Kidney glomerular epithelial cell (primary cell): ENCODE measurements around the gene RNF224.
"Not testable (repeated sequence)": the region's sequence is repeated elsewhere in the genome, so short reads cannot be mapped to it uniquely, and the experiment has no call there.

Experiments
- DNase-seq: peaks from one replicate; lab custom pipeline; 2025; lab: John Stamatoyannopoulos, UW

RNF224 gene

DNA sequence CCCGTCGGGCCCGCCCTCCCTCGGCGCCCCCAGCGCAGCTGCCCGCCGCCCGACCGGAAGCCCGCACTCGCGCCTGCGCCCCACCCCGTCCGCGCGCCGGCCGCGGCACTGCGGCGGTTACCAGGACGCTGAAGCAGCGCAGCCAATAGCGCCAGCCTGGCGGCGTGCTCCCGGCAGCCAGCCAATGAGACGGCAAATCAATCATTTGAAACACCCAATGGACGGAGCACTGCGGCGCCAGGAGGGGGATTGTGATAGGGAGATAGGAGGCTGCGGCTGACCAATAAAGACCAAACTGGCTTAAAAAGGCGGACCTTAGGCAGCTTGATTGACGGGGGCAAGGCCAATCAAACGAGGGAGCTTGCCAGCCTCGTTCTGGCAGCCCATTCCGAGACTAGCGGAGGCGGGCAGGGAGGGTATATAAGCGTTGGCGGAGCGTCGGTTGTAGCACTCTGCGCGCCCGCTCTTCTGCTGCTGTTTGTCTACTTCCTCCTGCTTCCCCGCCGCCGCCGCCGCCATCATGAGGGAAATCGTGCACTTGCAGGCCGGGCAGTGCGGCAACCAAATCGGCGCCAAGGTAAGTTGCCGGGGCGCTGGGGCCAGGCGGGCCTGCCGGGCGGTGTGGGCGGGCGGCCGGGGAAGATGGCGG lies 13.7 kb downstream of the RNF224 start, which contains the start of gene TUBB4B:
Gene TUBB4B (plus strand): TSS at position 447 of the 649 bp plus-strand sequence. CDS start 74 bp downstream, at position 521.
- DNase-seq: peak; percentile 100

GRCh38 chr9:137241490-137242268 lies 14.4 kb downstream of the RNF224 start:
- DNase-seq: no peak

DNA sequence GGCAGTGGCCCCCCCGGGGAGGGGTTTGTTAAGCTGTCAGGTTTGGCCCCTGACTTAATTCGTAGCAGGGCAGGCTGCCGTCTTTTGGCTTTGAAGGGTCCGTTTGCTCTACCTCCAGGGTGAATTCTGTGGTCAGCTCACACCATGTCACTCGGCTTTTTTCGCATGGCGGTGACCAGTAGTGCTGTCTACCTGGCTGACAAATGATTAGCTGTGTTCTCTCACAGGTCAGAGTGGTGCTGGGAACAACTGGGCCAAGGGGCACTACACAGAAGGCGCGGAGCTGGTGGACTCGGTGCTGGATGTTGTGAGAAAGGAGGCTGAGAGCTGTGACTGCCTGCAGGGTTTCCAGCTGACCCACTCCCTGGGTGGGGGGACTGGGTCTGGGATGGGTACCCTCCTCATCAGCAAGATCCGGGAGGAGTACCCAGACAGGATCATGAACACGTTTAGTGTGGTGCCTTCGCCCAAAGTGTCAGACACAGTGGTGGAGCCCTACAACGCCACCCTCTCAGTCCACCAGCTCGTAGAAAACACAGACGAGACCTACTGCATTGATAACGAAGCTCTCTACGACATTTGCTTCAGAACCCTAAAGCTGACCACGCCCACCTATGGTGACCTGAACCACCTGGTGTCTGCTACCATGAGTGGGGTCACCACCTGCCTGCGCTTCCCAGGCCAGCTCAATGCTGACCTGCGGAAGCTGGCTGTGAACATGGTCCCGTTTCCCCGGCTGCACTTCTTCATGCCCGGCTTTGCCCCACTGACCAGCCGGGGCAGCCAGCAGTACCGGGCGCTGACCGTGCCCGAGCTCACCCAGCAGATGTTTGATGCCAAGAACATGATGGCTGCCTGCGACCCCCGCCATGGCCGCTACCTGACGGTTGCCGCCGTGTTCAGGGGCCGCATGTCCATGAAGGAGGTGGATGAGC lies 15.2 kb downstream of the RNF224 start:
- no peak for DNase-seq

- DNase-seq: not testable (repeated sequence)
These were observed 15.9 kb downstream of the RNF224 start for GRCh38 chr9:137243266-137243625.

GRCh38 chr9:137243626-137244485 lies 16.6 kb downstream of the RNF224 start:
- DNase-seq: no peak

GRCh38 chr9:137244486-137245449 lies 17.5 kb downstream of the RNF224 start:
- no peak for DNase-seq

DNA sequence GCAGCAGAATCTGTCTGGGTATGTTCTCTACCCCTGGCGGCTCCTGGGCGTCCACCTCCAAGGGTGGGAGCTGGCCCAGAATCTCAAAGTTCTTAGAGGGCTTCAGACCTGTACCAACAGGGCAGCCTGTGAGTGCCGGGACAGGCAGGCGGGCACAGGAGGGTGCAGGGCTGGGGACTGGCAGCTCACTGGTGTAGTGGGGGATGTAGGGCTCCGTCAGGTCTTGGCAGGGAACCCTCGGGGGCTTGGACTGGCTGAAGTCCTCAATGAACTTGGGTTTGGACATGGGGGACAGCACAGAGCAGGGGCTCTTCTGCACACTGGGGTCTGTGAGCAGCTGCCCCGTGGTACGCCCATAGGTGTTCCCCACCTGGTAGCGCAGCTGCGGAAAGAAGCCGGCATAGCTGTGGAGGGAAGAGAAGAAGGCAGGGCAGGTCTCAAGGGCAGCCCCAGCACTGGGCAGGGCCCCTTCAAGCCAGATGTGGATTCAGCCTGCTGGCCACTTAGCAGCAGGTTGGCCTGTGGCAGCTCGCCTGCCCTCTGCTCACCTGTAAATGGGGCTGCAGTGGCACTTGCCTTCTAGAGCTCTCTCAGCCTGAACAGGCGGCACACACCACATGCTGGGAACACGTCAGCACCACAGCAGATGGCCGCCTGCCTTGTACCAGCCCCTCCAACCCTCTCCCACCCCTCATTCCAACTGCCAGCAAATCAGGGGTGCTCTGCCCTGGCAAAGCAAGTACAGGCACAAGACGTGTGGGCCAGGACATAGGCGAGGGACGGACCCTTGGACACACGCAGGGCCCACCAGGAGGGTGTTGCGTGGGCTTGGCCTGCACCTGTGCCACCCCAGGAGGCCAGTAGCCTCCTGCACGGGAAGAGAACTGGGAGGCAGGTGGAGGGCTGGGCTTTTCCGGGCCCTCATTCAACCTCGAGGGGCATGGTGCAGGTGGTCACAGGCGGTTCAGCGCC lies 18.4 kb downstream of the RNF224 start:
- no peak for DNase-seq

DNA sequence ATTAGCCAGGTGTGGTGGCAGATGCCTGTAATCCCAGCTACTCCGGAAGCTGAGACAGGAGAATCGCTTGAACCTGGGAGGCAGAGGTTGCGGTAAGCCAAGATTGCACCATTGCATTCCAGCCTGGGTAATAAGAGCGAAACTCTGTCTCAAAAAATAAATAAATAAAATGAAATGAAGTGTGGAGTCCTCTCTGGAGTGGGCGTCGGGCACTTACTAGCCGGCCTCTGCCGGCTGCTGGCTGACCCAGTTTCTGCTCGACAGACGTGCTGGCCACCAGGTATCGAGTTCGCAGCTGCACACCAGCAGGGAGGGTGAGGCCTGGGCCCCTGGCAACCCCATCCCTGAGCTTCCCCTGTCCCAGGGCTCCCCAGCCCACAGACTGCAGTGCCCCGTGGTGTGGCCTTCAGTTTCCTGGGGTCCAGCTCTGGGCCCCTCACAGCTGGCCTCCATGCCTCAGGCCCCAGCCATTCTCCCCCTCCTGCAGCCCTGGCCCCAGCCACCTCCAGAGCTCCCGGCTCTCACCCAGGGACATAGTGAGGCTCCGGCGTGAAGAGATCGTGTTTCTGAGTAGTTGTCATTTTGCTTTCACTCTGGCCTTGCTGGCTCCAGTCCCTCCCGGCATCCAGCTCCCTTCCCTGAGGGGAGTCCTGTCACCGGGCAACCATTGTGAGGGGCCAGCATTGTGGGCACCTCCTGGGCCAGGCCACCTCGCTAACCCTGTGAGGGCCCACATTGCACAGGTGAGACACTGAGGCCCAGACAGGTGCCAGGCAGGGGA lies 20.0 kb downstream of the RNF224 start:
- no peak for DNase-seq

DNA sequence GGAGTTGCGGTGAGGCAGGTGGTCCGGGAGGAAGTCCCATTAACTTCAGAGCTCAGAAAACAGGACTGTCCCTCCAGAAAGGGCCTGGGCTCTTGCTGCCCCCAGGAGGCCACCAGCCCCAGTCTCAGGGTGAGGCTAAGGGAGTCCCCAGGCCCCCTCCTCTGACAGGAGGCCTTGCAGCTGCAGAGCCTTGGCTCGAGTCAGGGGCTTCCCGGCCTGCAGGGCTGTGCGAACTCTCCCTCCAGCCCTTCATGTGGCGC lies 20.5 kb downstream of the RNF224 start:
- no peak for DNase-seq

DNA sequence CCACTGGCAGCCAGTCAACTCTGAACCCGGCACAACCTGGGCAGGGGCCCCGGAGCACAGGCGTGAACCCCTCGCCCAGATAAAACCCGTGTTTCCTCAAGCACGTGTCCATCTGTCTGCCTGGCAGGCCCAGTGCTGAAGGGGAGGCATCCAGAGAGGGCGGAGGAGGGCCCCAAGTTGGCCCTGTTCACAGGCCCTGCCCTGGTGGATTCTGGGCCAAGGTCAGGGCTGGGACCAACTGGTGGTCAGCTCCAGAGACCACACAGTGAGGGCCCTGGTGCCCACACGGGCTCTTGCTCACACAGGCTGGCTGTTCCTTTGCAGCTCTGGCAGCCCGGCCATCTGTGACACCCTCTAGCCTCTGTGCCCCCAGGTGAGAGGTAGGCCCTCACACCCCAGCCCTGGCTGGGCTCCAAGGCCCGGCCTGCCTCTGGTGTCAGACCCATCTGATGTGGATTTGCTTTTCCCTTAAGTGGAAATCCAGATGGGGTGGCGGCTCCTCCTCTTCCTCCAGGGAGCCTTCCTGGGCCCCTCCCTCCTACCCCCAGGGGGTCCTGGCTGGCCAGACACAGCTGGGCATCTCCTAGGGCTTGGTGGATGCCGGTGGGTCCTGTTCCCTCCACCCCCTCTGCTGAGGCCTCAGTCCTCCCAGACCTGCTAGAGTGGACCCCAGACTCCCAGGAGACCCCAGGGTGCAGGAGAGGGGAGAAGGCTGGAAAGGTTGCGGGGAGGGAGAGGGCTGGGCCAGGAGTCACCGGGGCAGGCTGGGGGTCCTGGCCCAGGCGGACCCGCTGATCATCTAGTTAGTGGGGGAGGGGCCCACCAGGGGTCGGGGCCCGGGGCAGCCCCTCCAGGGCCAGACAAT lies 23.3 kb downstream of the RNF224 start:
- no peak for DNase-seq

GRCh38 chr9:137251194-137251461 lies 23.8 kb downstream of the RNF224 start, which contains the start of gene STPG3:
TSS of gene STPG3 (plus strand) at chr9:137251286. CDS start at chr9:137251287, 1 bp downstream.
- no peak for DNase-seq

DNA sequence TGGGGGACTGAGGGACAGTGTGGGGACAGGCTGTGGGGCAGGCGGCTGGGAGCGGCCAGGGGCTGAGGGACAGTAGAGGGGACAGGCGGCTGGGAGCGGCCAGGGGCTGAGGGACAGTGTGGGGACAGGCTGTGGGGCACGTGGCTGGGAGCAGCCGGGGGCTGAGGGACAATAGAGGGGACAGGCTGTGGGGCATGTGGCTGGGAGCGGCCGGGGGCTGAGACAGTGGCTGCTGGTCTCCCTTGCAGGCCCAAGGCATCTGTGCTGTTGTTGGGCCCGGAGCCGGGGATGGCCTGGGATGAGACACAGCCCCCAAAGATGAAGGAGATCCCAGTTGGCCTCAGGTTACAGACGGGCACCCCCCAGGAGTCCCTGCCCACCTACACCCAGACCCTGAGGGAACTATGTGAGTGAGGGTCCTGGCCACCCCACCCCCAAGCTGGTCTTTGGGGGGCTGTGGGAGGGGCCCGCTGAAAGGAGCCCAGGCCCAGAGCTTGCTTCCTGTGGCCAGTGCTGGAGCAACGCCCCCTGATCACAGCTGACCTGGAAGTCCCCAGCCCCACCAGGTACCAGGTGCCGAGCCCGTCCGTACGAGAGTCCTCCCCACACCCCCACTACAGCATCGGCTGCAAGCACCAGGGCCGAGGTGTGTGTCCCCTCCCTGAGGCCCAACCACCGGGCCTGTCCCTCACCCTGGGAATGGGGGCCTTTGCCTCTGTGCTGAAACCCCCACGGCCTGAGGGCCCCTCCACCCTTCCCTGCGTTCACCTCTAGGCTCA lies 24.4 kb downstream of the RNF224 start:
- no peak for DNase-seq

DNA sequence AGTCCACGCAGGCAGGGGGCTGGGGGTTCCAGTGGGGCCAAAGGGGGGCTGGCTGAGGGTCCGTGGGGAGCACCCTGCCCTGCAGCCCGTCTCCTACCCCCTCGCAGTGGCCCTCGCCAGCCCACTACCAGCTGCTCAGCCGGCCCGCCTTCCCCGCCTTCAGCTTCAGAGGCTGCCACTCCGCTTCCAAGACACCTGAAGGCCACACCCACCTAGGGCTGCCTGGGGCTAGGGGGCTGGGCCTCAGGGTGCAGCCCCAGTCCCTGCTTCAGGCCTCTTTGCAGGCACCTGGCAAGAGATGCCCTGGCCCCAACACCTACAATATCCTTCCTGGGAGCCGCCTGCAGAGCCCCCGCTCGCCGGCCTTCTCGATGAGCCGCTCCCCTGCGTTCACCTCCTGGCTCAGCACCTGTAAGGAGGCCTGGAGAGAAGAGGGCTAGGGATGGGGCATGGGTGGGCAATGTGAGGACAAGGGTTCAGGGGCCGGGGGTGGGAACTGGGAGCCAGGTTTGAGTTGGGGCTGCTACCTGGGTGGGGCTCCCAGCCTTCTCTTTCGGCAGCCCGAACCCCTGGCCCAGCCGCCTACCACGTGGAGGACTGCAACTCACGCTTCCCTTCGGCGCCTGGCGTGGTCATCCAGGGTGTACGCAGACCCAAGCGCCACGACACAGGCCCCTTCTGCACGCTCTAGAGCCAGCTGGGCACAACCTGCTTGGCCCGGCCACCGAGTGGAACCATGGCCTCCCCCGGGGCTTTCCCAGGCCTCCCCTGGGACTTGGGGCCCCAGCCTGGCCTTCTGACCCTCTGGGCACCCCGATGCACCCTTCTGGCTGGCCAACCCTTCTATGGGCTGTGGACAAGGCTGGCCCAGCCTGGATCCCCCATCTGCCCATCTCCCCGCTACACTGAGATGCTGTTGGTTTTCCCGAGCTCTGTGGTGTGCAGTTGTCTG lies 25.5 kb downstream of the RNF224 start:
- DNase-seq: no peak

DNA sequence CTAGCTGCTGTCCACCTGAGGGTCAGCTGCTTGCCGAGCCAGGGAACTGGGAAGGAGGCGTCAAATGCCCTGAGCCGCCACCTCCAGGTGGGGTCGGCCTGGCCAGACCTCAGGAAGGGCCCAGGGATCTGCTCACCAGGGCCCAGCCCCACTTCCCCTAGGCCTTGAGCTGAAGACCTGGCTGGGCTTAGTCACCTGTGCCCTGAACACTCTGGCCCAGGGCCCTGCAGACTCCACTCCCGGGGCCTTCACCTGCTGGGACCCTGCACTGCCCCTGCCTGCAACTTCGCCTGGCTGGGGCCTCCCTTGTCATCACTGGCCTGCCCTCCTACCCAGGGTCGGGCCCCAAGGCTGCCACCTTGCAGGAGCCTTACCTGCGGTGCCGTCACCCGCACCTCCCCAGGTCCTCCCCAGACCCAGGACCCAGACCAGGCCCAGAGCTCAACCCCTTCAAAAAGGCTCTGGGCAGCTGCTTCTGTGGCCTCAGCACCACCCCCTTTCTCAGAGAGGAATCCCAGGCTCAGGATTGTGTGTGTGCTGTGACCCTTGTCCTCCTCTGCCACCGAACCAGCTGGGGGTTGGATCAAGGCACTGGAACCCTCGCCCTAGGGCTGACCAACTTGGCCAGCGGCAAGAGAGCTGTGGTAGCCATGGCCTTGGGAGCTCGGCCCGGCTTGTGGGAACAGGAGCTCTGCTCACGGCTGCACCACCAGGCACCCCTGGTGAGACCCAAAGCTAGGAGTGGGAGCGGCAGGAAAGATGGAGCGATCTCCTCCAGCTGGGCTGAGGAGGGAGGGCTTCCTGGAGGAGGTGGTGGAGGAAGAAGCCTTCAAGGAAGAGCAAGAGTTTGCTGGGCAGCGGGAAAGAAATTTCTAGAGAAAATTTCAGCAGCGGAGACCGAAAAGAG lies 26.7 kb downstream of the RNF224 start:
- no peak for DNase-seq
